C4-2B (cell line): ENCODE data around the gene ADAM22.
"Not testable (repeated sequence)": the region's sequence is repeated elsewhere in the genome, so short reads cannot be mapped to it uniquely, and the experiment has no call there.

Experiments
- H3K27ac ChIP-seq: fragments of 450-650 bp; 2 replicates; pipeline ENCODE4 v1.5.1; 2017
- ZFX ChIP-seq: fragments of 450-650 bp; IDR thresholded peaks from 2 replicates; pipeline ENCODE4 v1.6.1; 2017
- TF ChIP-seq, protein P1 (sequence below): fragments of 450-650 bp; conservative IDR thresholded peaks from 2 replicates; pipeline ENCODE4 v1.5.1; 2017; ENCODE audit warnings: mild to moderate bottlenecking

ADAM22 gene, protein sequence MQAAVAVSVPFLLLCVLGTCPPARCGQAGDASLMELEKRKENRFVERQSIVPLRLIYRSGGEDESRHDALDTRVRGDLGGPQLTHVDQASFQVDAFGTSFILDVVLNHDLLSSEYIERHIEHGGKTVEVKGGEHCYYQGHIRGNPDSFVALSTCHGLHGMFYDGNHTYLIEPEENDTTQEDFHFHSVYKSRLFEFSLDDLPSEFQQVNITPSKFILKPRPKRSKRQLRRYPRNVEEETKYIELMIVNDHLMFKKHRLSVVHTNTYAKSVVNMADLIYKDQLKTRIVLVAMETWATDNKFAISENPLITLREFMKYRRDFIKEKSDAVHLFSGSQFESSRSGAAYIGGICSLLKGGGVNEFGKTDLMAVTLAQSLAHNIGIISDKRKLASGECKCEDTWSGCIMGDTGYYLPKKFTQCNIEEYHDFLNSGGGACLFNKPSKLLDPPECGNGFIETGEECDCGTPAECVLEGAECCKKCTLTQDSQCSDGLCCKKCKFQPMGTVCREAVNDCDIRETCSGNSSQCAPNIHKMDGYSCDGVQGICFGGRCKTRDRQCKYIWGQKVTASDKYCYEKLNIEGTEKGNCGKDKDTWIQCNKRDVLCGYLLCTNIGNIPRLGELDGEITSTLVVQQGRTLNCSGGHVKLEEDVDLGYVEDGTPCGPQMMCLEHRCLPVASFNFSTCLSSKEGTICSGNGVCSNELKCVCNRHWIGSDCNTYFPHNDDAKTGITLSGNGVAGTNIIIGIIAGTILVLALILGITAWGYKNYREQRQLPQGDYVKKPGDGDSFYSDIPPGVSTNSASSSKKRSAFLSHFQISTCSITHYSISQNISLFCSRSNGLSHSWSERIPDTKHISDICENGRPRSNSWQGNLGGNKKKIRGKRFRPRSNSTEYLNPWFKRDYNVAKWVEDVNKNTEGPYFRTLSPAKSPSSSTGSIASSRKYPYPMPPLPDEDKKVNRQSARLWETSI

DNA sequence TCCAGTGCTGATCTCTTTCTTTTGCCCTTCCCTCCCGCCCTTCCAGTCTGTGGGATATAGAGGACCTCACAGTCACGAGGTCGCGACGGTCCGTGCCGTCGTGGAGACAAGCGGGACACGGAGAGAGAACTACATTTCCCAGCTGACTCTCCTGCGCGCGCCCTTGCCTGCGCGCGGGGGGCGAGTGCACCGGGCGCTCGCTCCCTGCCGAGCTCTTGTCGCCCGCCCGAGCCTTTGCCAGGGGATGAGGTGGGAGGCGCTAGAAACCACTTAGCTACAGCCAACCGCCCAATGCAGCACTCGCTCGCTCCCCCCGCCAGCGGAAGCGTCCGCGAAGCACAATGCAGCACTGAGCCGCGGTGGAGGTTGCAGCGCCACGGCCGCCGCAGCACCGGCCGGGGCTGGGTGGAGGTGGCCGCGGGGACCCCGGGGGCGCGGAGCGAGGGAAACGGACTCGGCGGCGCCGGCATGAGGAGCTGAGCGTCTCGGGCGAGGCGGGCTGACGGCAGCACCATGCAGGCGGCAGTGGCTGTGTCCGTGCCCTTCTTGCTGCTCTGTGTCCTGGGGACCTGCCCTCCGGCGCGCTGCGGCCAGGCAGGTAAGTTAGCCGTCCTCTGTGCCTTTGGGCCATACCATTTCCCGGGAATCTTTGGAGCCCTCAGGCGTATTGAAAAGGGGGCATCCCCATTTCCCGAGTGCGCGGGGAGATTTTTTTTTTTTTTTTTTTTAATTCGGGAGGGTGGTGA is at the start of gene ADAM22:
TSS of gene ADAM22 (plus strand) at position 299 of the 746 bp plus-strand sequence. CDS start at position 514, 215 bp downstream.
- H3K27ac ChIP-seq, result peak within 1 kb of the TSS; percentile 63
- TF ChIP-seq ZFX, result no peak
- TF ChIP-seq, protein P1, sequence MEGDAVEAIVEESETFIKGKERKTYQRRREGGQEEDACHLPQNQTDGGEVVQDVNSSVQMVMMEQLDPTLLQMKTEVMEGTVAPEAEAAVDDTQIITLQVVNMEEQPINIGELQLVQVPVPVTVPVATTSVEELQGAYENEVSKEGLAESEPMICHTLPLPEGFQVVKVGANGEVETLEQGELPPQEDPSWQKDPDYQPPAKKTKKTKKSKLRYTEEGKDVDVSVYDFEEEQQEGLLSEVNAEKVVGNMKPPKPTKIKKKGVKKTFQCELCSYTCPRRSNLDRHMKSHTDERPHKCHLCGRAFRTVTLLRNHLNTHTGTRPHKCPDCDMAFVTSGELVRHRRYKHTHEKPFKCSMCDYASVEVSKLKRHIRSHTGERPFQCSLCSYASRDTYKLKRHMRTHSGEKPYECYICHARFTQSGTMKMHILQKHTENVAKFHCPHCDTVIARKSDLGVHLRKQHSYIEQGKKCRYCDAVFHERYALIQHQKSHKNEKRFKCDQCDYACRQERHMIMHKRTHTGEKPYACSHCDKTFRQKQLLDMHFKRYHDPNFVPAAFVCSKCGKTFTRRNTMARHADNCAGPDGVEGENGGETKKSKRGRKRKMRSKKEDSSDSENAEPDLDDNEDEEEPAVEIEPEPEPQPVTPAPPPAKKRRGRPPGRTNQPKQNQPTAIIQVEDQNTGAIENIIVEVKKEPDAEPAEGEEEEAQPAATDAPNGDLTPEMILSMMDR, result peak; percentile 34

DNA sequence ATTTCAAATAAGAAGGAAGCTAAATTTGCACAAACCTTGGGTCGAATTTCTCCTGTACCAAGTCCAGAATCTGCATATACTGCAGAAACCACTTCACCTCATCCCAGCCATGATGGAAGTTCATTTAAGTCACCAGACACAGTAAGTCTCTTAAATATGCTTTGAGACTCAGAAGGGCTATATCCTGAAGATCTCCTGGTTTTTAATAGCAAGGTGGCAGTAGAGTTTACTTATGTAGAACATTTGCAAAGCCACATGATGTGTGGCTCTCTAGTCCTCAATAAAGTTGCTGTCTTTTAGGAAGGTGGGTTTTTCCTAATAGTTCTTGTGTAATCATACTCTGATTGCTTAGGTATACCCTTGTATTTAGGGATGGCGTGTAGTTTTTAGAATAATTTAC is 49.0 kb upstream of the ADAM22 start:
- TF ChIP-seq, protein P1, result 0 out of 2 replicates have a peak, but pooled peaks have one; percentile 4
- TF ChIP-seq ZFX, result no peak
- no peak overlapping the region for H3K27ac ChIP-seq

DNA sequence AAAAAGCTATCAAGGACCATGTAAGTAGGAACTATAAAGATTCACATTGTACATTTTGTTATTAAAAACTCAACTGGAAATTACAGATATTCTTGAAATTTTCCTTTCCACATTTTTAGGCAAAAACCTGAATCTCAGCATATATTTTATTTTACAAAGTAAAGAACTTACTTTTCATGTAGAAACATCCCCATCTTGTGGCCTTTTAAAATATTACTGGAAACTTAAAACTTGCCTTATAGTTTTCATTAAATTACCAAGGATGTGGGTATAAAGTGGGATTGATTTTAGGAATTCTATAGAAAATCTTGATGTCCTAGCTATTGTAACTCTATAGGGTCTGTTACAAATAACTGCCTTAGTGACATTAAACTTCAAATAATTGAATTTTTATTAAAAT is 47.2 kb upstream of the ADAM22 start:
- TF ChIP-seq, protein P1, result peak; percentile 75
- no peak for TF ChIP-seq ZFX
- no peak overlapping the region for H3K27ac ChIP-seq

- no peak overlapping the region for H3K27ac ChIP-seq
- TF ChIP-seq ZFX, result no peak
- TF ChIP-seq, protein P1, result no peak
Measured at GRCh38 chr7:87895363-87895762, 38.7 kb upstream of the ADAM22 start.

DNA sequence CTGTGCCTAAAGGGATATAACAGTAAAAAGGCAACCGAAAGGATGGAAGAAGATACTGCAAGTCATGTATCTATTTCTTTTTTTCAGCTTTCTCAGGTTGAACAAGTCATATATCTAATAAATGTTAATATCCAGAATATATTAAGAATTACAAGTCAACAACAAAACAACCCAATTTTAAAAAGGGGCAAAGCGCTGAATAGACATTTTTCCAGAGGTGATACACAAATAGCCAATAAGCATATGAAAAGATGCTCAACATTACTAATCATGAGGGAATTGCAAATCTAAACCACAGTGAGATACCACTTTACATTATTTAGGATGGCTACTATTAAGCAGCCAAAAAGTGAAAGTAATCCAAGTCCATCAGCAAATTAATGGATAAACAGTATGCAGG is 34.8 kb upstream of the ADAM22 start:
- no peak overlapping the region for H3K27ac ChIP-seq
- TF ChIP-seq, protein P1, result no peak
- TF ChIP-seq ZFX, result no peak

- not testable (repeated sequence) for H3K27ac ChIP-seq
Measured at GRCh38 chr7:87907136-87907906, 26.7 kb upstream of the ADAM22 start.

DNA sequence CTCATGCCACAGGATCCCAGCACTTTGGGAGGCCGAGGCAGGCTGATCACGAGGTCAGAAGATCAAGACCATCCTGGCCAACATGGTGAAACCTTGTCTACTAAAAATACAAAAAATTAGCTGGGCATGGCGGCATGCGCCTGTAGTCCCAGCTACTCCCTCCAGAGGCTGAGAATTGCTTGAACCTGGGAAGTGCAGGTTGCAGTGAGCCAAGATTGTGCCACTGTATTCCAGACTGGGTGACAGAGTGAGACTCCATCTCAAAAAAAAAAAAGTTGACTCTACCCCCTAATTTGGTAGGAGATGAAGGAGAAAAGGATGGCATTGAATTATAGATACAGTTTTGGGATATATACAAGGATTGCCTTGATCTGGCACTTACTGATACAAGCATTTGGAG is 25.2 kb upstream of the ADAM22 start:
- not testable (repeated sequence) for H3K27ac ChIP-seq
